HTR-8/SVneo (cell line): ENCODE measurements around the gene ZNF775.

Experiments
- DNase-seq: peaks from one replicate; pipeline ENCODE4 v3.0.0; 2011; ENCODE audit warnings: low spot score, mixed read lengths; ENCODE audit not compliant: insufficient read length
- FAIRE-seq: peaks from 2 replicates; lab custom pipeline; 2011; peaks lifted over from hg19 to GRCh38; lab: Jason Lieb, UNC

The ZNF775 gene

DNA sequence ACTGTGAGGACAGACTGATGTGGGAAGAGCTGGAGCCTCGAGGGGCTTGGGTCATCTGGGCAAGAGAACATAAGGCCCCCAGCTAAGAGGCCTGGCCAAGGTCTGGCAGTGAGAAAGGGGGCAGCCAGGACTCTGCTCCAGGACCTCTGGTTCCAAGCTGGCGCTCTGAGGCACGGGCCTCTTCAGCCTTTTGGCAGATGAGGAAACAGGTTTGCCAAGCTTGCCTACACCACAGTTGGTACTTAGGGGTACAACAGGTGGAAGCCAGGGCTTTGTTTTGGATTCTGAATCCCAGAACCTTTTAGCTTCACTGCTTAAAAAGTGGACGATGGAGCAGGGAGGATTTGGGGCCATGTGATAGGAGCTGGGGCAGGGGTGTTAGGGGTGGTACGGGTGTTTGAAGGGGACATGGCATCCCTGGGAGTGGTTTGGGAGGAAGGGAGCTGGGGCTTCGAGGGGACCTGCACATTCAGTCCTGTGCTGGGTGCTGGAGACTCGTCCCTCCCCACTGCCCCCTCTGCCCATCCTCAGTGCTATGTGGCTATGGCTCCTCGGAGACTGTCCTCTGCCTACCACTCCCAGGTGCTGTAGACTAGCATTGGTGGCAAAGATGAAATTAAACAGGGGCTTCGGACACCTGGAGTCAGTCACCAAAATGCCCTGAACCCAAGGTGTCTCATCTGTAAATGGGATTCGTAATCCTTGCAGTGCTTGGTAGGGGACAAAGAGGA, 30.3 kb downstream of the ZNF775 start:
- DNase-seq (no peak), FAIRE-seq (no peak)

DNA sequence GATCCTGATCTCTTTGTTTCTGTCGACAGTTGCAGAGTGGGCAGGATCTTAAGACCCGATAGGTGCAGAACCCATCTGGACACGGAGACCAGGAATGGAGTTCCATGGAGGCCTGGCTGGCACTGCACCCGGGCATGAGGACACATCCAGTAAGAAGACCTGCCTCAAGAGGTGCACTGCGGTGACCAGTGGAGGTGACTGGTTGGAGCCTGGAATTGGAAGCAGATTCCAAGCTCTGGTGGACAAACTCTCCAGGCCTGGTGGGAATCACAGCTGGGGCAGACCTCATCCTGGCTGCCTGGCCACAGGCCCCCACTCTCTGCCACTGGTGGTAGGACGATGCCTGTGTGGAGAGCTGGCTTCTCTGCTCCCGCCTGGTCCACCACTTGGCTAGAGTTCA, 31.0 kb downstream of the ZNF775 start:
- FAIRE-seq (no peak), DNase-seq (no peak)

DNA sequence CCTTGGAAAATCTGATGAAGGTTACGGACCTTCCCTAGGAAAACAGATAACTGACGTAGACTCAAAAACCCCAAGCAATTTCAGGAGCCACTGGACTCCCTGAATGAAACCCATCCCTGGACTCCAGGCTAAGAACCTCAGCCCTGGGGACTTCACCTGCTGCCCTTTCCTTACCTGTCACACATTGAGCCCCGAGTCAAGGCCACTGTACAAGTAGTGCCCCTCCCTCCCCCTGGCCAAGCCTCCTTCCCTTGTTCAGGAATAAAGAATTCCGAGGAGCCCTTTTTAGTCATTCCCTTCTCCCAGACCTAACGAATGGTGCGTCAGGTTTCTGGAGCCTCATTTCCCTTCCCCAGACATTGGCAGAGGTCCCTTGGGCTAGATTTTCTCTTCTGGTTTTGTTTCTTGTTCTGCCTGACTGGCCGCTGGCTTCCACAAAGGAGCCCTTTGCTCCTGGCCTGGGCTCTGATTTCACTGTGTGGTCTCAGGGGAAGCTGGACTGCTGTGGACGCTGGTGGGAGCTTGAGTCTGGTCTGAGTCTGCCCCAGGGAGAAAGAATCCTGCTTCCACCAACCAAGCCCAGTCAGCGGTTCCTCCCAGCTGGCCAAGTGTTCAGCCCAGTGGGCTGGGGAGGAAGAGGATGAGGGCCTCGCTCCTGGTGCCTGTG, 31.7 kb downstream of the ZNF775 start:
- DNase-seq: no peak
- no peak for FAIRE-seq

DNA sequence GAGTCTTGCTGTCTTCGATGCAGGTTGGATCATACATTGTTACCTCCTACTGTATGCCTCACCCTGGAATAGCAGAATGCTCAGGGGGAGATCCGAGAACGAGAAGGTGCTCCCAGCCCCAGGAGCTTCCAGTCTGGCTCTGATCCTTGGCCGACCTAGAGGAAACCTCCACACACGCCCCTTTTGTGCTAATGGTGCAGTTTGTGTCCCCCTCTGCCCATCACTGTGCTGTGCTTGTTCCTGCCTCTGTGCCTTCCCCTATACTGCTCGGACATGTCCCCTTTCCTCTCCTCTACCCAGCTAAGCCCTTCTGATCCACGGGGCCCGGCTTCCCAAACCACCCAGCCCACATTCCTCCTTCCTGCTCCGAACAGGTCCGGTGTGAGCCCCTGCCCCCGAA, 32.5 kb downstream of the ZNF775 start:
- DNase-seq (no peak), FAIRE-seq (no peak)

DNA sequence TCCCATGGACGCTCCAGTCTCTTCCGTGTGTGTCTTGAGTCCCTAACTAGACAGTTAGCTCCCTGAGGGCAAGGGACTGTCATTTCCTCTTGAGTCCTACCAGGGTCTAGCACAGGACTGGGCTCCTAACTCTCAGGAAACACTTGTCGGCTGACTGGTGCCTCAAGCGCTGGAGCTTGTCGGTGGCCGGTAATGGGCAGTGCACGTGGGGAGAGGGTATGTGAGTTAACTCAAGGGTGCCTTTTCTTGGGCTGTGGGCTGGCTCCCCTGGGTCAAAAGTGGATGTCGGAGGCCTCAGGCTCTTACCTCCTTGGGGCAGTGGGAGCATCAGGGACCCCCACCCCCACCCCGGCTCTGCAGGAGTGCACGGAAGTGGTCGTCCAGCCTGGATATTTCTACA, 32.9 kb downstream of the ZNF775 start:
- no peak for FAIRE-seq
- DNase-seq: no peak

DNA sequence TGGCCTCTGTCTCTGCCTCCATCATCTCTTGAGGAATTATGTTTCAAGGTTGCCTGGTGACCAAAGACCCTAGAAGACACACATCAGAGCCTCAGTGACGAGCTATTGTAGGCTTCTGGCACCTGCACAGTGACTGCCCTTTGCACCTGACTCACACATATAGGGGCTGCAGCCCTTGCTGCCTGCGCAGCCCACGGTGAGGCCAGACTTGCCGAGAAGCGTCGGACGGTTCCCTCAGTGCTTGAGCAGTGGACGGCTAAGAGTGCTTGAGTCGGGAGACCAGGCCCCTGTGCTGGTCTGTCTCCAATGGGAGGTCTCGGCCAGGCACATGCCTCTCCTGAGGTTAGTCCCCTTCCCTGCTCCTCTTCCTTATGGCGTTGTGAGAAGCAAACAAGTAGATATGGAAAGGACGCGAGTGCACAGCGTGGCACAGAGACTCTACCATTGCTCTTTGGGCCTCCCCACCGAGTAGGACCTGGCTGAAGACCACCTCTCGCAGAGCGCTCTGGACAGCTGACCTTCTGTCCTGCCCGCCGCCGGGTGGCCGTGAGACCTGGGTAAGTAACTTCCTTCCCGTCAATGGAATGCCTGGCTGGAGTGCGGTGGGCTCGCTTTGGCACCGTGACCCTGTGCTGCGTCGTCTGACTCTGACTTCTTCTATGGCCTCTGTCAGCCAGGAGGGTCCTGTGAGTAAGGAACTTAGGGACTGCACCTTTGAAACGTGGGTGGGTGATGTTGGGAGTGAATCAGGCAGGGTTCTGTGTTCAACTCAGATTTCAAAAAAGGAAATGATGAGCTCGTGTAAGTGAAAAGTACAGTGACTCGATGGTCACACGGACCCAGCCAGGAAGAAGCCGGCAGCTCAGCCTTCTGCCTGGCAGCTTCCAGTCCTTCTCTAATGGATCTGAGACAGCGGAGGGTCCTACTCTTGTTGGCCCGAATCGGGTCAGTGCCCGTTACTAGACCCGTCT, 33.7 kb downstream of the ZNF775 start:
- no peak for DNase-seq
- no peak for FAIRE-seq

DNA sequence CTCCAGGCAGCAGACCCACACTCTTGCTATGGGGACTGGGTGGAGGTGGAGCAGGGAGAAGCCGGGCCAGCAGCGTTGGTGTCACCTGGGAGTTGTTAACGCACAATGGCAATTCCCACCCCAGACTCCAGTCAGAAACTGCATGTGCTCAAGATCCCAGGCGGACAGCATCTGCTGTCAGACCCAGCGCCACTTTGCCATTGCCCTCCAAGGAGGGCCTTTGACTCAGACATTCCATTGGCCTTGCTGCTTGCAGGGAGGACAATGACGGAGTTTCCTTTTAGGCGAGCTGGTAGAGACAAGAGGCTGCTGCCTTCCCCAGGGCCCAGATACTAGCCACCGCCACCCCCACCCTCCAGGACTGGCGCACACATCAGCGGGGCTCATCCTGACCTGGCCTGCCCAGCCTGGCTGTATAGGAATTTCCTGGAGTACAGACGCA, 34.5 kb downstream of the ZNF775 start:
- DNase-seq (no peak), FAIRE-seq (no peak)

DNA sequence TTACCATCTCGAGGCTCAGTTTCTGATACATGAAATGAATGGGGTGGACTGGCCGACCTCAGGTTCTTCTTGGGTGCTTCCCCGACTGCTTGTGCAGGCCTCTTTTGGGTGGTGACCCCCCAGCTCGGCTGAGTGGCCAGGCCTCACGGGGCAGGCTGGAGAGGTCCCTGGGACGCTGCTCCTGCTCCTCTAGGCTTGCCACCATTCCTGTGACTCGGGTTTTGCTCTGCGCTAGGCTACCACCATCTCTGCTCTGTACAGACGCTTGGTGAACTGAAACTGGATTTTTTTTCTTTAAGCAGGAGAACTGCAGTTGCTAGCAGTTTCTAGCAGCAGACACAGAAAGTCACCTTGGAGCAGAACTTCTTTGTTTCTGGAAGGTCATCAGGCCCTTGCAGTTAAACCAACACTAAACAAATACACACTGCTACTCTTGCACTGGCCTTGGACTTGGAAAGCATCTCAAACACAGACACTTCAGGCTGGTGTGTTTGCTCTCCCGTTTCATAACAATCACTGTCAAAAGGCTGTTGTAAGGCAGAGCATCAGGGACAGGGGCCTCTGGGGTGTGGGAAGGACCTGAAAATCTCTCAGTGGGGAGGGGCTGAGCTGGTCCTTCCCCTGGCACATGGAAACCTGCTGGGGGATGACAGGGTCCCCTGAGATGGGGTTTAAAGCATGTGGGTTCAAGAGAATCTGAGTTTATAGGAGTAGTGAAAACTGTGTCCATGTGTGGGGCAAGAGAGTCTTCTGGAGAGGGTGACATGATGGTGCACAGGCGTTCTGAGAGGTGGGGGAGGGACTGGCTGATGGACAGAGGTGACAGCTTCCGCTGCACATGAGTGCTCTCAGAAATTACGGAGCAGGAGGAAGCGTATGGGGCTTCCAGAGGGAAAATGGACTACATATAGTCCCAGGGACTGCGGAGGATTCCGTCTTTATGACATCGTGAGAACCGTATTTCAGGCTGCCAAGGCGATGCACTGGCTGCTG, 36.3 kb downstream of the ZNF775 start:
- no peak for FAIRE-seq

DNA sequence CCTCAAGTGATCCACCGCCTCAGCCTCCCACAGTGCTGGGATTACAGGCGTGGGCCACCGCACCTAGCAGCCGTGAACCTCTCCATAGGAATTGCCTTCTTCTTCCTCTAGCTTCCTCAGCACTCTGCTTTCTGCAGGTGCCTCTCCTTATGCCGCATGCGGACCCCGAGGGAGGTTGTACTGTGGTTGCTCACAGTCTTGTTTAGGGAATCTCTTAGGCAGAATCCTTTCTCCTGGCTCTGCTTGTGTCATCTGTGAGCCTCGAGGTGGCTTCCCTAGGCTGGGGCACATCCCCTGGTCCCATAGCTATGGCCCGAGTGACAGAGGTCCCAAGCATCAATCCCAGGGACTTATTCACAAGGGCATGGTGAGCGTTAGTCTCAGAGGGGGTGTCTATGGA, 38.1 kb downstream of the ZNF775 start:
- DNase-seq: no peak

More for the DNA sequence above, 36.3 kb downstream of the ZNF775 start:
- DNase-seq: no peak

DNA sequence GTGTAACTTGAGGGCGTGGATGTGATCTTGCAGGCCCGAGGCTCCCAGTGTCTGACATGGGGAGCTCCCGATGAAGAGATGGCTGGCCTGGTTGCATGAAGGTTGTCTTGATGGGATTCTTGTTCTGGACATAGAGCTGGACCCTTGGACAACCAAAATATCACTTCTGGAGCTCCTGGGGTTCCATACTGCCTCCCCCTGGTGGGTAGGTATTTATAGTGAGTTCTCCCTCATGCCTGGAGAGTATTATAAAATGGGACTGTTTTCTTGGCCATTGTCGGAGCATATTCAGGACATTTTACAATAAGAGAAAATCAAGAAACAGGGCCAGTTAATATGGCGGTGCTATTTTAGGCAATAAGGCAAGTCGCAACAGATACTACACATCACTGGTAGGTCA, 38.7 kb downstream of the ZNF775 start:
- no peak for FAIRE-seq
- DNase-seq: no peak

More for the DNA sequence above, 38.1 kb downstream of the ZNF775 start:
- no peak for FAIRE-seq

DNA sequence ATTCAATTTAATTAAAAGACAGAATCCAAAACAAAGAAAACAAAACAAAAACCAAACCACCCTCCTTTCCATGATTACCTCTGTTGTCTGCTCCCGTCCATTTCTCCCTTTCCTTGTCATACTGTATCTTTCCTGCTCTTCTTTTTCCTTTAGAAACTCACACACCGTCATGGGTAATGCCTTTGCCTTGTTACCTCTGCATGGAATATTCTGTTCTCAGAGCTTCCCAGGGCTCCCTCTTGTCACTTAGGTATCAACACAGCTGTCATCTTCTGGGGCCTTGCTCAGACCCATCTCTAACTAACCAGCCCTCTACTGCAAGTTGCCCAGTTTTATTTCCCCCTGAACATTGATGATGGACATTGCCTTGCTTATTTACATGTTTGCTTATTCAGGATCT, 41.1 kb downstream of the ZNF775 start:
- FAIRE-seq (no peak), DNase-seq (no peak)

DNA sequence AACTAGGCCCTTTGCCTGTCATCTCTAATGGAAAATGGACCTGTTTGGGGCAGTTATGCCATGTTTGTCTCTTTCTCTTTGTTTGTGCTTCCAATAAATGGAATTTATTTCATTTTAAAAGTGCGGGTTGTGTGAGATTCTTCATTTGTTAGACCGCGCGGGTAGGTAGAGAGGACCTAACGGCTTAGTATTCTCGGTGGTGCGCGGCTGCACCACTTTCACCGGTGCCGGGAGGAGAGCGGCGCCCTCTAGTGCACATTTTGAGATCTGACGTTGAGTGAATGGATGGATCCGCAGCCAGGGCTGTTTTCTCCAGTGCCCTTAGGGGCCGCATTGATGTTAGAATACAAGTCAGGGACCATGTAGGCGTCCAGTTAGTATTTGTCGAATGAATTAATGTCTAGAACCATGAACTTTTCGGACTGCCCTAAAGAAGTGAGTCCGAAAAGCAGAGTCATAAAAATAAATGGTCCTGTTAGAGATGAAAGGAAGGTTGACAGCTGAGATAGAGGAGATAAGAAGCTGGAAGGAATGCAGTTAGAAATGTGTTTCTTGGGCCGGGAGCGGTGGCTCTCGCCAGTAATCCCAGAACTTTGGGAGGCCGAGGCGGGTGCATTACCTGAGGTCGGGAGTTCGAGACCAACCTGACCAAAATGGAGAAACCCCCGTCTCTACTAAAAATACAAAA, 42.0 kb downstream of the ZNF775 start:
- DNase-seq (peak; percentile 64), FAIRE-seq (no peak)

DNA sequence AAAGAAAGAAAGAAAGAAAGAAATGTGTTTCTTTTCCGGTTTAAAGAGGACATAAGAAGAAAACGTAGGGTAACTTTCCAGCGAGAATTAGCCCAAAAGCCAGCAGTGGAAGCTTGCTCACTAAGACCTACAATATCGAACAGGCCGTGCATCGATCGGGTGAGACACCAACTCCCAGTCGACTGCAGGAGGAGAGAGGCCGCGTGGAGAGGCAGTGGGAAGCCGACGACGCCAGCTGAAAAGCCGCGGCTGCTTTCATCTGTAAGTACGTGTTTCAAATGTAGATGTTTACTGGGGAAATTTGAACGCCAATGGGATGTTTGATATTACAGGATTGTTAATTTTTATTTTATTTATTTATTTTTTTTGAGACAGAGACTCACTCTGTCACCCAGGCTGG, 42.7 kb downstream of the ZNF775 start:
- FAIRE-seq: no peak
- DNase-seq: no peak

DNA sequence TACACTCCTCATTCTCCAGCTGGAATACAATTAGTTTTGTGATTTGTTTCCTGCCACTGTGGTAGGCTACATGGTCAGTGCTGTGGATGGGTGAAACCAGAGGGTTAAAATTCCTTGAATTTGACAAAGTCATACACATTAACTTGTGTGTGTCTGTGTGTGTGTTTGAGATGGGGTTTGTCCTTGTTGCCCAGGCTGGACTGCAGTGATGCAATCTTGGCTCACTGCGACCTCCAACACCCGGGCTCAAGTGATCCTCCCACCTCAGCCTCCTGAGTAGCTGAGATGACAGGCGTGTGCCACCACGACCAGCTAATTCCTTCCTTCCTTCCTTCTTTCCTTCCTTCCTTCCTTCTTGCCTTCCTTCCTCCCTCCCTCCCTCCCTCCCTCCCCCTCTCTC, 46.5 kb downstream of the ZNF775 start:
- DNase-seq (no peak), FAIRE-seq (no peak)

DNA sequence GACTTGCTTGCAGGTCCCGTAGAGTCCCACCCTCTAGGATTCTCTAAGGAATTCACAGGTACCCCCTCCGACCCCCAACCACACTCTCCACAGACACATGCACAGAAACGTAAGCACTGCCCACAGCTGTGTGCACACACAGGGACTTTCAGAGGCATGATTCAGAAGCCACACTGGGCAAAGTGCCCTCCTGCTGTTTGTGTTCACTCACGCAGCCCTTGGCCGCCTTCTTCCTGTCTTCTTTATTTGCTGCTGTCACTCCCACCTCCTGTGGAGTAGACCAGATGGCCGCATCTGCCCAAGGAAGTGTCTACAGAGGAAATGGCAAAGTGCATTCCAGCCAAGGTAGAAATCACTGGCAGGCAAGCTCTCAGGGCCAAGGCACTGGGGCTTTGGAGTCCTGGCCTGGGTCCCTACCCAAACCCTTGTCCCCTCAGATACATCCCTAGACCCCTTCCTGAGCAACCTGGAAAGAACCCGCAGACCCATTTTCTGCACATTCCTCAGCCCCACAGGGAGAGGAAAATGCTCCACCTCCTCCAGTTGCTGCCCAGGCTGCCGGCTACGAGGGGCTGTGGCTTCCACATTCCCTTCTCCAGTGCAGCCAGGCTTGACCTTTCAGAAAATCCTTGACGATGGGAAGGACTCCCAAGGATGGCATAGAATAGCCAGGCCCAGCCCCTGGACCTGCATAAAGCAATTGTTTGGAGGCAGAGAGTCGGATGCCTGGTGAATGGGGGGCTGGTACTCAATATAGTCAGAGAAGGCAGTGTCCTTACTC, 49.7 kb downstream of the ZNF775 start:
- DNase-seq (peak; percentile 43), FAIRE-seq (no peak)

DNA sequence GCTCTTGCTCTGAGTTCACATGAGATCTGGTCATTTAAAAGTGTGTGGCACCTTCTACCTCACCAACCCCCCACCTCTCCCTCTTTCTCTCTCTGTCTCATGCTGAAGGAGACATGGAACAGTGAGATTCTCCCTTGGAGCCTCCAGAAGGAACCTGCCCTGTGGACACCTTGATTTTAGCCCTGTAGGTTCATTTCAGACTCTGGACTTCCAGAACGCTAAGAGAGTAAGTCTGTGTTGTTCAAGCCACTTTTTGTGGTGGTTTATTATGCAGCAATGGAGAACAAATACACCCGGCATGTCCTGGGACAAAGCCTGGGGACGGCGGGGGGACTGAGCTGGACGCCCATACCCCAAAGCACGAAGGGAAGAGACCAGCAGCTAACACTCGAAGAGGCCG, 50.6 kb downstream of the ZNF775 start:
- DNase-seq (no peak), FAIRE-seq (no peak)

DNA sequence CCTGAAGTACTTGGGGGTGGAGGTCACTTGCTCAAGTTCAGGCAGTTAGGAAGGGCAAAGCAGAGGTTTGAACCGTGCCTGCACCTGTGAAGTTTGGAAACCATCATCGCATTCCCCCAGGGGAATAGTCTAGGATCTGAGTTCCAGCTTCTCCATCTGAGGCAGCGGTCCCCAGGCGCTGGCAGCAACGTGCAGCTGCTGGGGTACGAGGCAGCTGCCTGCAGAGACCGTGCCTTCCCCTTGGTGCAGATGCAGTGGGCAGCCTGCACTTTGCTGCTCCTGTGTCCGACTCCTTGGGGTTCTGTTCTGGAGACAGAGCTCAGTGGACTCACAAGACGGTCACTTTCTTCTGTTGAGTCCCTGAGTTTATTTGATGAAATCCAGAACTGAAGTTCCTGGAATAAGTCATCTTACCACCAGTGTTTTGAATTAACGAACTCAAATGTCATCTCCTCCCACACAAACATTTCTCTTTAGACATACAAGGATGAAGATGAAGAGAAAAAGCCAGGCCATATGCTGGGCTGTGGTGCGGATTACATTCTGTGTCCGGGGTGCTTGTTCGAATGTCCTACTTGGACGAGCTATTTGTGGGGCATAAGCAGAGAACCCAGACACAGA, 51.4 kb downstream of the ZNF775 start:
- no peak for FAIRE-seq
- DNase-seq: no peak
